MM.1S (cell line): ENCODE measurements around the gene USP30.

Experiments
- CTCF ChIP-seq: fragments of 300-600 bp; sonication (generic); IDR thresholded peaks from 2 replicates; pipeline ENCODE4 v1.5.1; 2016; ENCODE audit warnings: antibody characterized with exemption, low read length, mixed read lengths
- EZH2 ChIP-seq: fragments of 300-600 bp; sonication (generic); optimal IDR thresholded peaks from 2 replicates; pipeline ENCODE3; 2017; ENCODE audit warnings: low read depth, mild to moderate bottlenecking, antibody characterized with exemption, low read length, mixed read lengths
- EZH2phosphoT487 ChIP-seq: fragments of 300-600 bp; sonication (generic); IDR thresholded peaks from 2 replicates; pipeline ENCODE4 v1.6.1; 2018; ENCODE audit warnings: antibody characterized with exemption, low read length

GRCh38 chr12:109115404-109115757, 63.0 kb downstream of the USP30 start:
- TF ChIP-seq CTCF (no peak), EZH2 (no peak), EZH2phosphoT487 (no peak)
